ENCODE measurements around the gene CORIN. TPM values are rescaled to one million over a fixed set of nuclear protein-coding genes. Genes with fewer than 3 reads are reported as not detected.

CORIN gene
- polyA plus RNA-seq, 3 donors: 4.8 to 5.6 (median 5.5) TPM

GRCh38 chr4:47837094-47837907, 566 bp downstream of the CORIN start:
- DNase-seq: peak; percentile 57

DNA sequence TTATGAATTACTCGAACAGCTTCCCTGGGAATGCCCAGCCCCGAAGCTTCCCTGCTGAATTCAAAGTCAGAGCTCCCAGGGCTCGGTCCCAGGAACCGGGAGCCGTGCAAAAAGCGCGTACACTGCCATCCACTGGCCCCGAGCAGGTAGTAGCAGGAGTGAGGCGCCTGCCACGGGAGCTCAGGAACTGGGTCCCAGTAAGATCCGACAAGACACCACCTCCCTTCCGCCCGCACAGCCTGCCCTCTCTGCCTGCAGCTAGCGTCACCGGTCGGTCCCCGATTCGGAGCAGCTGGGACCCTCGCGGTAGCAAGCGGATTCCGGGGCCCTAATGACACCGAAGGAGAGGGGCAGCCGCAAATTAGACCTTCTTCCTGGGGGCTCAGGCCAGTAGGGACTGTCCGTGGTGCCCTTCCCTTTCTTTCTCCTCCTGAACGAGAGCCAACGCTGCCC, 1.2 kb downstream of the CORIN start:
- peak; percentile 82 for DNase-seq

DNA sequence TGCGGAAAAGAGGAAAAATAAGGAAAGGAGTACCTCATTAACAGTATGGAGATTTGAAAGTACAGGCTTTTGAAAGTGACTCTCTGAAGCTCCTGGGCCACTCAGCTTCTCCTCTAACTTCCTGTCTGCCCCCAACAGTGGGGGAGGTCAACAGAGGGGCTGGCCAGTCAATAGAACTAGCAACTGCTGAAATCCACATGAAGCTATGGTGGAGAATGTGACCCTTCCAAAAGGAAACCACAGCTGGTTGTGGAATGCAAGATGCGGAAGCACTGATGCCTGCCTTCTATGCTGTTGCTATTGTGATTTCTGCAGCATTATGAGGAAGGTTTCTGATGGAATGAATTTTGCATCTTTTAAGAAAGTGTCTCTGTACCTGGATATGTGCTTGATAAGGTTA, 2.4 kb downstream of the CORIN start:
- no peak for DNase-seq

- DNase-seq: no peak
Measured at GRCh38 chr4:47831026-47831679, 6.7 kb downstream of the CORIN start.

- DNase-seq: no peak
Measured at GRCh38 chr4:47830265-47831025, 7.4 kb downstream of the CORIN start.

GRCh38 chr4:47829438-47829837, 8.4 kb downstream of the CORIN start:
- no peak for DNase-seq

DNA sequence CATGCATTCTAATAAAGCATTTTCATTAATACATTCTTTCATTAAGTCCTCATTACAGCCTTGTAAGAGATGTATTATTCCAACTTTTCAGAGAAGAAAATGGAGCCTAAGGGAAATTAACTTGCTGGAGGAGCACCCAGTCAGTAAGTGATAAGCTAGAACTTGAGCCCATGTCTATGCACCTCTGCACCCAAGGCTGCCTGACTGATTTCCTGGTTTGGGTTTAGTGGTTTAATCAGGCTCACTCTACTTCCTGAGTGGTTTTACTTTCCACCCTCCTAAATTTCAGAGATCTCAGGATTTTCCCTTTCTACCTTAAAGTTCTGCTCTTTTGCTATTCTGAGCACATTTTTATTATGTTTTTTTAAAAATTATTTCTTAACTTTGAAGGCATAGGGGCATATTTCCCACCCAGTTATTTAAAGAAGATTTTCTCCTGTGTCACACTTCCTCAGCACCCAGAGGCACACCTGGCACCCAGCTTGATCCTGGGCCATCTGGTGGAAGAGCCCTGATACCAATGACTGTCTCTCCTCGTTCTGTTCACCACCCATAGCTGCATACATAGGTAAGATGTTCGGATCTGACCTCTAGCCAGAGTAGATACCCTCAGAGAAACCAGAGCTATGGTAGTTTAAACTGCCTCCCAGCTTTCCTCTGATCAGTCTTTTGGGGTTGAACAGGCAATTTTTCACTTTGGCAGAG, 10.4 kb downstream of the CORIN start:
- no peak for DNase-seq

DNA sequence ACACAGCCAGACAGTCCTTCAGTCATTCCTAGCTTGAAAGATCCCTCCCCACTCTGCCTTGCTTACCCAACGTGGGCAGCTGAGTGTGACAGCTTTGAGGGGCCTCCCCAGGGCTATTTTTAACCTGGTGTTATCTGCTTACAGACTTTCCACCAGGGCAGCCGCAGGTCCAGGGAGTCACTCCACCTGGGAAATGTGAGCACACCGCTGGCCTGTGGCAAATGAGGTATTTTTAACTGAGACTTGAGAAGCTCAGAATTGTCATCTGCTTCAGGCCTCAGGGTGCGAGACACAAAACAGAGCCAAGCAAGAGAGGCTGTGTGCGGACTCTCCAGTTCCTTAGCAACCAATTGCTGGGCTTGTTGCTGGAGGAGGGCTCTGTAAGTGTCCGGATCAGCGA, 13.0 kb downstream of the CORIN start:
- DNase-seq: peak; percentile 79

- DNase-seq: no peak
Measured at GRCh38 chr4:47819178-47819577, 18.7 kb downstream of the CORIN start.

DNA sequence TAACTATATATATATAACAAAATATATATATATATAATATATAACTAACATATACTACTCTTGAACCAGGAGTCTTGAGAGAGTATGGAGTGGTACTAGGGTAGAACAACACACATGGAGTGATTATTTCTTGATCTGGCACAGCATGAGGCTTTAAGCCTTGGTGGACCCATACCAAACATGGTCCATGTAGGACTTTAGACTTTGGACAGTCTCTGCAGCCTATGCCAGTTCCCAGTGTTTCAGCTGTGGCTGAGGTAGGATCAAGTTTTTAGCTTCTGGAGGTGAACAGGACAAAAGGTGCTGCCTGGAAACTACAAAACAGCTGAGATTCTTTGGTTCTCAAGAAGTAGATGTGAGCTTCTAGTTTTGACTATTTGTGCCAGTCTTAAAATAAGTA, 20.6 kb downstream of the CORIN start:
- no peak for DNase-seq

DNA sequence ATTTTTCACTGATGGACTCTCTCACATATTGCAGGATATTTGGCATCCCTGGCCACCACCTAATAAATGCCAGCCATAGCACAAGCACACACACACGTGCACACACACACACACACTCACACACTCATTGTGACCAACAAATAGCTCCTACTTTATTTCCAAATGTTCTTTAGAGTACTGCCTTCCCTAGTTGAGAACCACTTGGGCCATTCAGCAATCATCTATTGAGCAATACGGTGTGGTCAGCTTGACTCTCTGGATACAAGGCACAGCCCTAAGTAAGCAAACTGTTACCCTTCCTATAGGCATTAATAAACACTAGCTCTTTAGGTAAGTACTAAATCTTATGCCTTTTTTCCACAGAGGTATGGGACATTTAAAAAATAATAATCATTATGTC, 21.1 kb downstream of the CORIN start:
- no peak for DNase-seq

DNA sequence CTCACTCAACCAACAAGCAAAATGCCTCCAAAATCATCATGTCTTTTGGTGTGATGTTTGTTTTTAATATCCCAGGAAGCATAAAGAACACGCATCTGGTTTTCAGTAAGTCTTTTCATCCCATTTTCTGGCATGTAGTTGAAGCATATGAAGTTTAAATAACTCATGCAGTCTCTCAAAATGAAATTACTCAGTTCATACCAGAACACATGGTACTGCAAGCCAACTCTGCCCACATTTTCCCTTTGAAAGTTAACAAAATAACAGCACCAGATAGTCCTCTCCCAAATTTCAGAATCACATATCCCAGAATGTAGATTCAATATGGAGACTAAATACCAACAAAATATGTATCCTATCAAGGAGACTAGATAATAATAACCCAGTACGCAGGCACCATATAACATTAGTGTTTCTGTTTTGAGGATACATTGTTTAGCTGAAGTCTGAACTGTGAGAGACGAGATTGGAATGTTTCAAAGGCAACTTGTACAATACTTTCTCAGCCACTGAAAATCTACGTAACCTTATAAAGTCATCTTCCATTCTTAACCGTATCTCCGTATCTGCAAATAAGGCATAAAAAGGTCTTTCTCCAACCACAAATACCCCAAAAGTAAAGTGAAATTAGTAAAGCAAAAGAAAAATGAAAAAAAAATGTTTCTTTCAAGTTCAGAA, 23.1 kb downstream of the CORIN start:
- DNase-seq: no peak

GRCh38 chr4:47809654-47810203, 28.1 kb downstream of the CORIN start:
- DNase-seq: no peak

DNA sequence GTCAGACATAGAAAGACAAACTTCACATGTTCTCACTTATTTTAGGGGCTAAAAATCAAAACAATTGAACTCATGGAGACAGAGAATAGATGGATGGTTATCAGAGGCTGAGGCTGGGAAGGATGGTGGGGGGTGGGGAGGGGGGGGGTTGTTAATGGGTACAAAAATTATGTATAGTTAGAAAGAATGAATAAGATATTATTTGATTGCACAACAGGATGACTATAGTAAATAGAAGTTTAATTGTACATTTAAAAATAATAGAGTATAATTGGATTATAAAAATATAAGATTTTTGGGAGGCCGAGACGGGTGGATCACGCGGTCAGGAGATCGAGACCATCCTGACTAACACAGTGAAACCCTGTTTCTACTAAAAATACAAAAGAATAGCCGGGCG, 33.3 kb downstream of the CORIN start:
- DNase-seq: no peak

DNA sequence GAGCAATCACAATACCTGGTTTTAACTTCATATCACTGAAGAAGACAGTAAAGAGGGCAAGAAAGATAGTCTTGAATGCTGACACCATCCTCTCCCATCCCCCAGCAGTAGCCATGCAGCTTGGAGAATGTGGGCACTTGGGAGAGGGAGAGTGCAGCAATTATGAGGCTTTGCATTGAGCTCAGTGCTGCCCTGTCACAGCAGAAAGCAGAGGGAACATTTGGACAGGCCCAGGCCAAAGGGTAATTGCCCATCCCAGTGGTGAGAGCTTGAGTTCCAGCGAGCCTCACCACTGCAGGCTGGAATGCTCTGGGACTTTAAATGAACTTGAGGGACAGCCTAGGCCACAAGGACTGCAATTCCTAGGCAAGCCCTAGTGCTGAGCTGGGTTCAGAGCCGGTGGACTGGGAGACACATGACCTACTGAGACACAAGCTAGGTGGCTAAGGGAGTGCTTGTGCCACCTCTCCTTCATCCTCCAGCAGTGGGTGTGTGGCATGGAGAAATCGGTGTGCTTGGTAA, 36.3 kb downstream of the CORIN start:
- DNase-seq: no peak

DNA sequence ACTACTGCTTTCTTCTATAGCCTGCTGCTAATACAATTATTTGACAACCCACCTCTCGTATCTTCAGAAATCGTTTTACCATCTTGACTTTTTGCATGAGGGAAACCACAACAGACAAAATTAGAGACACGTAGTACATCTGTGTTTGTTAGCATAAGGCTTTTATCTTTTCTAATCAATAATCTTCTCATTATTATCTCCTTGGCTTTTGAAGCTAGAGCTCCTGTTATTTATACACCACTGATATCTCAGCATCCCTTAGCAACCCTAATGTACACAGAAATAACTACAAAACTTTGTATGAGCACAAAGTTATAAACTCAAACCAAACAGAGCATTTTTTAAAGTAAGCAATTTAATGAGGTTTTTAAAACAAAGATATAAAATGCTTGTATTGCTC, 39.7 kb downstream of the CORIN start:
- no peak for DNase-seq

- no peak for DNase-seq
Measured at GRCh38 chr4:47791965-47792364, 45.9 kb downstream of the CORIN start.

DNA sequence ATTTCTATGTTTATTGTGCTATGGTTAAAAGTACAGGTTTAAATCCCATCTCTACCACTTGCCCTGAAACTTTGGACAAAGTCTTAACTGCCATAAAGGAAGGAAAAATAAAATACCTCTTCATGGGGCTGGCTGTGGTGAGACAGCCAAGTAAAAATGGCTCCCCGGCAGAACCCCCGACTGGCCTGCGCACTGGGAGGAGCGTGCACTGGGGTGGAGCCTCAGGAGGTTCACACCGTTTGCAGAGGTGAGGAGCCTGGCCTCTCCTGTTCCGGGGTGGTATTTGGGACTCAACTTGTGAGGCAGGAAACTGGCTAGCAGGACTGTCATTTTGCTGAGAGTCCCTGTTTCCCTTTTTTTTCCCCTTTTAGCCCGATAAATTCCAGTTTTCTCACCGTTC, 47.8 kb downstream of the CORIN start:
- no peak for DNase-seq

- no peak for DNase-seq
Measured at GRCh38 chr4:47788126-47788525, 49.7 kb downstream of the CORIN start.

DNA sequence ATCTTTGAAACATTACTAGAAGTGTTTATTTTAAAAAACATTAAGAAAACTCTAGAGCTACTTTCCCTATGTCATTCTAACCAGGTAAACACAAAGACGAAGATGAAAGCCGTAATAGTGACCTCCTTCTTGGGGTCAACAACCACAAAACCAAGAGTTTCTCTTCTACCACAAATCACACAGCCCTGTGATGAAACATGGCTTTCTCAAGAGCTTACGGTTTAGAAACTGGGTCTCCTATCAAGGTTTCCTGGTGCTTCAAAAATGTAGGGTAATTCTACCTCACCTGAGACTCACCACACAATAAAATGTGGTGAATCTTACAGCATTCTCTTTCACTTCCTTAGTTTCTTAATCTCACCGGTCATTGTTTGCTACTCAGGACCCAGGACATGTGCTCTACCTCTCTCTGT, 50.9 kb downstream of the CORIN start:
- no peak for DNase-seq

GRCh38 chr4:47785153-47785552, 52.7 kb downstream of the CORIN start:
- DNase-seq: no peak

Data from renal pelvis (tissue), 4 donors.